ENCODE data around the gene OCA2. TPM values are rescaled to one million over a fixed set of nuclear protein-coding genes. Genes with fewer than 3 reads are reported as not detected.

The OCA2 gene
- total and polyA plus RNA-seq, 2 of the 4 experiments (the other 2 are of a cell fraction) = under 0.01 to 0.03 TPM

- no peak overlapping the region for H3K23ac ChIP-seq (ENCODE audit: low read depth, low read length)
- H2BK20ac ChIP-seq (ENCODE audit: low read depth, low read length) = no peak overlapping the region
- no peak overlapping the region for H4K91ac ChIP-seq (ENCODE audit: insufficient read depth, low read depth, low read length)
- no peaks in the 10 kb centered on the region for H3K4me1 ChIP-seq (ENCODE audit: control insufficient read depth, insufficient read depth, low read length)
- H3K14ac ChIP-seq (replicated peaks; ENCODE audit: low read depth, low read length) = no peak overlapping the region
- WGBS, 2 experiments (ENCODE audit: extremely low coverage in 2 of 2, insufficient read length in 1 of 2) = 71% methylated on average over 9 of the region's 10 CpGs; no CpG with 5 or more reads in 1 of the 2 experiments
- H3K9me1 ChIP-seq (ENCODE audit: insufficient read depth, low read length) = no peaks in the 10 kb centered on the region
- DNase-seq (no peak), ATAC-seq (ENCODE audit: low read depth) (no peak)
- TF ChIP-seq NFE2L2 (IDR thresholded peaks at IDR 0.05; ENCODE audit: low read depth, low read length) = no peak
- TF ChIP-seq FOS (IDR thresholded peaks at IDR 0.05; ENCODE audit: low read depth, low read length) = no peak
- no peak for TF ChIP-seq POLR2A (IDR thresholded peaks at IDR 0.05; ENCODE audit: low read depth, low read length)
- no peak for TF ChIP-seq USF2 (IDR thresholded peaks at IDR 0.05; ENCODE audit: low read depth, low read length)
- TF ChIP-seq, protein P1, sequence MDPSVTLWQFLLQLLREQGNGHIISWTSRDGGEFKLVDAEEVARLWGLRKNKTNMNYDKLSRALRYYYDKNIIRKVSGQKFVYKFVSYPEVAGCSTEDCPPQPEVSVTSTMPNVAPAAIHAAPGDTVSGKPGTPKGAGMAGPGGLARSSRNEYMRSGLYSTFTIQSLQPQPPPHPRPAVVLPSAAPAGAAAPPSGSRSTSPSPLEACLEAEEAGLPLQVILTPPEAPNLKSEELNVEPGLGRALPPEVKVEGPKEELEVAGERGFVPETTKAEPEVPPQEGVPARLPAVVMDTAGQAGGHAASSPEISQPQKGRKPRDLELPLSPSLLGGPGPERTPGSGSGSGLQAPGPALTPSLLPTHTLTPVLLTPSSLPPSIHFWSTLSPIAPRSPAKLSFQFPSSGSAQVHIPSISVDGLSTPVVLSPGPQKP (IDR thresholded peaks at IDR 0.05; ENCODE audit: borderline replicate concordance, low read depth, low read length) = no peak
- TF ChIP-seq, protein P2, sequence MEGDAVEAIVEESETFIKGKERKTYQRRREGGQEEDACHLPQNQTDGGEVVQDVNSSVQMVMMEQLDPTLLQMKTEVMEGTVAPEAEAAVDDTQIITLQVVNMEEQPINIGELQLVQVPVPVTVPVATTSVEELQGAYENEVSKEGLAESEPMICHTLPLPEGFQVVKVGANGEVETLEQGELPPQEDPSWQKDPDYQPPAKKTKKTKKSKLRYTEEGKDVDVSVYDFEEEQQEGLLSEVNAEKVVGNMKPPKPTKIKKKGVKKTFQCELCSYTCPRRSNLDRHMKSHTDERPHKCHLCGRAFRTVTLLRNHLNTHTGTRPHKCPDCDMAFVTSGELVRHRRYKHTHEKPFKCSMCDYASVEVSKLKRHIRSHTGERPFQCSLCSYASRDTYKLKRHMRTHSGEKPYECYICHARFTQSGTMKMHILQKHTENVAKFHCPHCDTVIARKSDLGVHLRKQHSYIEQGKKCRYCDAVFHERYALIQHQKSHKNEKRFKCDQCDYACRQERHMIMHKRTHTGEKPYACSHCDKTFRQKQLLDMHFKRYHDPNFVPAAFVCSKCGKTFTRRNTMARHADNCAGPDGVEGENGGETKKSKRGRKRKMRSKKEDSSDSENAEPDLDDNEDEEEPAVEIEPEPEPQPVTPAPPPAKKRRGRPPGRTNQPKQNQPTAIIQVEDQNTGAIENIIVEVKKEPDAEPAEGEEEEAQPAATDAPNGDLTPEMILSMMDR (conservative IDR thresholded peaks at IDR 0.05; ENCODE audit: low read depth, low read length) = no peak
- TF ChIP-seq RFX5 (IDR thresholded peaks at IDR 0.05; ENCODE audit: low read depth, low read length) = no peak
- no peak for TF ChIP-seq BHLHE40 (IDR thresholded peaks at IDR 0.05; ENCODE audit: low read depth, low read length)
- TF ChIP-seq CHD1 (IDR thresholded peaks at IDR 0.05; ENCODE audit: low read depth, low read length) = no peak
- no peak for TF ChIP-seq MAZ (IDR thresholded peaks at IDR 0.05; ENCODE audit: borderline replicate concordance, low read depth, low read length)
- TF ChIP-seq CEBPB (IDR thresholded peaks at IDR 0.05; ENCODE audit: low read depth, low read length) = no peak
- TF ChIP-seq RAD21 (IDR thresholded peaks at IDR 0.05; ENCODE audit: low read length) = no peak
- no peak for TF ChIP-seq MAFK (IDR thresholded peaks at IDR 0.05; ENCODE audit: low read depth, low read length)
- TF ChIP-seq RCOR1 (IDR thresholded peaks at IDR 0.05; ENCODE audit: insufficient replicate concordance, low read length) = no peak
- TF ChIP-seq MXI1 (IDR thresholded peaks at IDR 0.05; ENCODE audit: borderline replicate concordance, low read depth, low read length) = no peak
- no peak for TF ChIP-seq SMC3 (IDR thresholded peaks at IDR 0.05; ENCODE audit: low read depth, low read length)
- no peak overlapping the region for H3K4ac ChIP-seq (ENCODE audit: low read depth, low read length)
- ChIA-PET POLR2A (ENCODE audit: unreplicated experiment) (no interaction called here), CTCF (no interaction called here)
- no peak overlapping the region for H2AFZ ChIP-seq (replicated peaks; ENCODE audit: low read length, poor library complexity)
- H3K9ac ChIP-seq (ENCODE audit: low read depth, low read length) = no peak overlapping the region
- H2AK9ac ChIP-seq (replicated peaks; ENCODE audit: low read depth, low read length, poor library complexity) = no peak overlapping the region
- H3K27ac ChIP-seq (ENCODE audit: insufficient read depth, low read length) = no peak overlapping the region
- H3K27me3 ChIP-seq (ENCODE audit: control insufficient read depth, insufficient read depth, low read length) = no peaks in the 10 kb centered on the region
- no peak overlapping the region for H2BK120ac ChIP-seq (ENCODE audit: low read depth, low read length)
- H3K4me3 ChIP-seq (ENCODE audit: insufficient read depth, low read depth, low read length) = no peak overlapping the region
- no peak overlapping the region for H2BK15ac ChIP-seq (ENCODE audit: low read depth, low read length)
- no peak overlapping the region for H4K8ac ChIP-seq (ENCODE audit: low read depth in 2 of 2, low read length in 2 of 2)
- H4K5ac ChIP-seq (ENCODE audit: low read depth, low read length) = no peak overlapping the region
- no TSS peak for BruUV-seq (replicated peaks)
- dilution Hi-C loops (cut with HindIII; ENCODE audit: low sequenced_read_pairs, unreplicated experiment) (no loop called here), intact Hi-C loops (cut with micrococcal nuclease) (no loop called here), in situ Hi-C loops (cut with MboI; ENCODE audit: low sequenced_read_pairs) (no loop called here)
- peaks cover 16% of the 10 kb centered on the region for H3K9me3 ChIP-seq (ENCODE audit: control insufficient read depth, insufficient read depth, low read length)
- H2AK5ac ChIP-seq (ENCODE audit: low read depth, low read length) = no peak overlapping the region
- no peaks in the 10 kb centered on the region for H4K20me1 ChIP-seq (ENCODE audit: insufficient read depth, low read length)
- H3K56ac ChIP-seq (ENCODE audit: extremely low read depth, insufficient read depth, low read length) = no peak overlapping the region
- H3K4me2 ChIP-seq (ENCODE audit: low read depth, low read length) = no peak overlapping the region
- no peaks in the 10 kb centered on the region for H3K79me1 ChIP-seq (ENCODE audit: low read depth in 1 of 2, low read length in 2 of 2)
- H3K18ac ChIP-seq (ENCODE audit: low read depth, low read length) = no peak overlapping the region
- H3K36me3 ChIP-seq (ENCODE audit: control insufficient read depth, insufficient read depth, low read length) = no peaks in the 10 kb centered on the region
- H2BK5ac ChIP-seq (ENCODE audit: low read depth, low read length, poor library complexity, severe bottlenecking) = no peak overlapping the region
Measured at GRCh38 chr15:27828746-27829145, 270.4 kb downstream of the OCA2 start.

Data from IMR-90 (cell line).